Fibroblast of gingiva (primary cell): ENCODE results near the gene ATPAF1.

Source experiments
- DNase-seq: peaks from one replicate; pipeline ENCODE4 v3.0.0-alpha.2; 2011; ENCODE audit warnings: low read depth

ATPAF1 gene

GRCh38 chr1:46583494-46583893 lies 84.7 kb downstream of the ATPAF1 start:
- DNase-seq = no peak

- DNase-seq = no peak
Measured at GRCh38 chr1:46582972-46583371, 85.2 kb downstream of the ATPAF1 start.
